ENCODE results near the gene EXOC4.

The EXOC4 gene

GRCh38 chr7:133300088-133300487 is 47.2 kb downstream of the EXOC4 start:
- no peaks in the 10 kb centered on the region for H3K27me3 ChIP-seq (ENCODE audit: insufficient read depth, low read depth, severe bottlenecking)
- H3K27ac ChIP-seq: no peak overlapping the region
- no peaks in the 10 kb centered on the region for H3K9me3 ChIP-seq (ENCODE audit: severe bottlenecking)
- no peaks in the 10 kb centered on the region for H3K36me3 ChIP-seq
- no peak for DNase-seq
- H3K4me3 ChIP-seq (ENCODE audit: low read depth, low read length): no peak overlapping the region
- no peak for TF ChIP-seq CTCF (IDR thresholded peaks at IDR 0.05; ENCODE audit: low read depth, low read length)

GRCh38 chr7:133300811-133301210 is 47.9 kb downstream of the EXOC4 start:
- no peak overlapping the region for H3K27ac ChIP-seq

GRCh38 chr7:133301444-133301843 is 48.6 kb downstream of the EXOC4 start:
- Histone ChIP-seq H3K36me3 (peaks cover 6% of the 10 kb centered on the region), H3K4me3 (ENCODE audit: low read depth, low read length) (no peak overlapping the region), H3K27me3 (ENCODE audit: insufficient read depth, low read depth, severe bottlenecking) (no peaks in the 10 kb centered on the region), H3K27ac (no peak overlapping the region), H3K9me3 (ENCODE audit: severe bottlenecking) (no peaks in the 10 kb centered on the region)
- DNase-seq: no peak
- no peak for TF ChIP-seq CTCF (IDR thresholded peaks at IDR 0.05; ENCODE audit: low read depth, low read length)

More at GRCh38 chr7:133300811-133301210, 47.9 kb downstream of the EXOC4 start:
- H3K4me3 ChIP-seq (ENCODE audit: low read depth, low read length): no peak overlapping the region
- H3K27me3 ChIP-seq (ENCODE audit: insufficient read depth, low read depth, severe bottlenecking): no peaks in the 10 kb centered on the region
- no peak for TF ChIP-seq CTCF (IDR thresholded peaks at IDR 0.05; ENCODE audit: low read depth, low read length)
- peaks cover under 1% of the 10 kb centered on the region; the same call in 1 of the 2 replicates for H3K36me3 ChIP-seq
- no peaks in the 10 kb centered on the region for H3K9me3 ChIP-seq (ENCODE audit: severe bottlenecking)
- DNase-seq: no peak

GRCh38 chr7:133303372-133303771 is 50.5 kb downstream of the EXOC4 start:
- TF ChIP-seq CTCF (IDR thresholded peaks at IDR 0.05; ENCODE audit: low read depth, low read length): no peak
- Histone ChIP-seq H3K9me3 (ENCODE audit: severe bottlenecking) (no peaks in the 10 kb centered on the region), H3K27ac (no peak overlapping the region), H3K27me3 (ENCODE audit: insufficient read depth, low read depth, severe bottlenecking) (no peaks in the 10 kb centered on the region), H3K36me3 (peaks cover 19% of the 10 kb centered on the region), H3K4me3 (ENCODE audit: low read depth, low read length) (no peak overlapping the region)
- no peak for DNase-seq

- TF ChIP-seq CTCF (IDR thresholded peaks at IDR 0.05; ENCODE audit: low read depth, low read length): no peak
- Histone ChIP-seq H3K27me3 (ENCODE audit: insufficient read depth, low read depth, severe bottlenecking) (no peaks in the 10 kb centered on the region), H3K36me3 (peaks cover 22% of the 10 kb centered on the region), H3K27ac (no peak overlapping the region), H3K4me3 (ENCODE audit: low read depth, low read length) (no peak overlapping the region), H3K9me3 (ENCODE audit: severe bottlenecking) (no peaks in the 10 kb centered on the region)
- DNase-seq: no peak
Measured at GRCh38 chr7:133303931-133304330, 51.1 kb downstream of the EXOC4 start.

- Histone ChIP-seq H3K4me3 (ENCODE audit: low read depth, low read length) (no peak overlapping the region), H3K9me3 (ENCODE audit: severe bottlenecking) (no peaks in the 10 kb centered on the region), H3K27me3 (ENCODE audit: insufficient read depth, low read depth, severe bottlenecking) (no peaks in the 10 kb centered on the region), H3K36me3 (peaks cover 22% of the 10 kb centered on the region), H3K27ac (no peak overlapping the region)
- DNase-seq: no peak
- TF ChIP-seq CTCF (IDR thresholded peaks at IDR 0.05; ENCODE audit: low read depth, low read length): no peak
Measured at GRCh38 chr7:133309333-133309732, 56.5 kb downstream of the EXOC4 start.

Data from WERI-Rb-1 (cell line).